Fibroblast of gingiva (primary cell): ENCODE measurements around the gene TRAPPC10.
A peak's percentile ranks its signal among the peaks of the same experiment; 100 is the strongest.

Source experiments
- DNase-seq: peaks from one replicate; pipeline ENCODE4 v3.0.0-alpha.2; 2011; ENCODE audit warnings: low read depth

Gene TRAPPC10

GRCh38 chr21:44005071-44005470, 7.0 kb upstream of the TRAPPC10 start:
- no peak for DNase-seq

- DNase-seq, result no peak
These were observed 6.5 kb upstream of the TRAPPC10 start for GRCh38 chr21:44005593-44005992.

GRCh38 chr21:44006017-44006619, 6.0 kb upstream of the TRAPPC10 start:
- peak; percentile 70 for DNase-seq

- DNase-seq, result no peak
These were observed 5.5 kb upstream of the TRAPPC10 start for GRCh38 chr21:44006656-44007055.

GRCh38 chr21:44010429-44010828, 1.7 kb upstream of the TRAPPC10 start:
- no peak for DNase-seq

- no peak for DNase-seq
These were observed 986 bp upstream of the TRAPPC10 start for GRCh38 chr21:44011123-44011522.

- DNase-seq, result no peak
These were observed 618 bp downstream of the TRAPPC10 start for GRCh38 chr21:44012474-44013379.

- no peak for DNase-seq
These were observed 1.4 kb downstream of the TRAPPC10 start for GRCh38 chr21:44013380-44014088.

GRCh38 chr21:44017601-44018000, 5.5 kb downstream of the TRAPPC10 start:
- no peak for DNase-seq

GRCh38 chr21:44018127-44018526, 6.0 kb downstream of the TRAPPC10 start:
- no peak for DNase-seq

GRCh38 chr21:44018813-44019567, 6.9 kb downstream of the TRAPPC10 start:
- no peak for DNase-seq

- DNase-seq, result no peak
These were observed 7.5 kb downstream of the TRAPPC10 start for GRCh38 chr21:44019568-44019958.

- DNase-seq, result no peak
These were observed 8.4 kb downstream of the TRAPPC10 start for GRCh38 chr21:44020551-44020950.

GRCh38 chr21:44021064-44021463, 9.0 kb downstream of the TRAPPC10 start:
- no peak for DNase-seq

GRCh38 chr21:44024257-44024656, 12.1 kb downstream of the TRAPPC10 start:
- DNase-seq, result no peak

- DNase-seq, result peak; percentile 66
These were observed 12.8 kb downstream of the TRAPPC10 start for GRCh38 chr21:44024887-44025353.

- DNase-seq, result no peak
These were observed 15.6 kb downstream of the TRAPPC10 start for GRCh38 chr21:44027607-44028286.

- no peak for DNase-seq
These were observed 16.2 kb downstream of the TRAPPC10 start for GRCh38 chr21:44028287-44028659.

GRCh38 chr21:44029460-44030087, 17.5 kb downstream of the TRAPPC10 start:
- DNase-seq, result no peak

- no peak for DNase-seq
These were observed 23.1 kb downstream of the TRAPPC10 start for GRCh38 chr21:44035244-44035643.

- no peak for DNase-seq
These were observed 26.0 kb downstream of the TRAPPC10 start for GRCh38 chr21:44038063-44038462.
